Myocyte (in vitro differentiated cells): Measurements from ENCODE around the gene TCAF1. TPM values are rescaled to one million over a fixed set of nuclear protein-coding genes. Genes with fewer than 3 reads are reported as not detected.

Source experiments
- DNase-seq: peaks from one replicate; pipeline ENCODE4 v3.0.0-alpha.2; 2012; ENCODE audit warnings: low read depth
- polyA plus RNA-seq: library from polyadenylated mRNA; unstranded; fragments of >200 nt; gene quantifications from one replicate; pipeline ENCODE4 v1.2.1, GENCODE V29; 2012; ENCODE audit warnings: missing spikeins
- total RNA-seq: library from RNA; depleted of rRNA; stranded (reverse); fragments of >200 nt; gene quantifications from 2 replicates; pipeline ENCODE4 v1.2.3, GENCODE V29; 2014

Gene TCAF1, protein sequence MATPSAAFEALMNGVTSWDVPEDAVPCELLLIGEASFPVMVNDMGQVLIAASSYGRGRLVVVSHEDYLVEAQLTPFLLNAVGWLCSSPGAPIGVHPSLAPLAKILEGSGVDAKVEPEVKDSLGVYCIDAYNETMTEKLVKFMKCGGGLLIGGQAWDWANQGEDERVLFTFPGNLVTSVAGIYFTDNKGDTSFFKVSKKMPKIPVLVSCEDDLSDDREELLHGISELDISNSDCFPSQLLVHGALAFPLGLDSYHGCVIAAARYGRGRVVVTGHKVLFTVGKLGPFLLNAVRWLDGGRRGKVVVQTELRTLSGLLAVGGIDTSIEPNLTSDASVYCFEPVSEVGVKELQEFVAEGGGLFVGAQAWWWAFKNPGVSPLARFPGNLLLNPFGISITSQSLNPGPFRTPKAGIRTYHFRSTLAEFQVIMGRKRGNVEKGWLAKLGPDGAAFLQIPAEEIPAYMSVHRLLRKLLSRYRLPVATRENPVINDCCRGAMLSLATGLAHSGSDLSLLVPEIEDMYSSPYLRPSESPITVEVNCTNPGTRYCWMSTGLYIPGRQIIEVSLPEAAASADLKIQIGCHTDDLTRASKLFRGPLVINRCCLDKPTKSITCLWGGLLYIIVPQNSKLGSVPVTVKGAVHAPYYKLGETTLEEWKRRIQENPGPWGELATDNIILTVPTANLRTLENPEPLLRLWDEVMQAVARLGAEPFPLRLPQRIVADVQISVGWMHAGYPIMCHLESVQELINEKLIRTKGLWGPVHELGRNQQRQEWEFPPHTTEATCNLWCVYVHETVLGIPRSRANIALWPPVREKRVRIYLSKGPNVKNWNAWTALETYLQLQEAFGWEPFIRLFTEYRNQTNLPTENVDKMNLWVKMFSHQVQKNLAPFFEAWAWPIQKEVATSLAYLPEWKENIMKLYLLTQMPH
- total RNA-seq = 96.8 and 109 TPM in 2 replicates
- 83.5 TPM for polyA plus RNA-seq

DNA sequence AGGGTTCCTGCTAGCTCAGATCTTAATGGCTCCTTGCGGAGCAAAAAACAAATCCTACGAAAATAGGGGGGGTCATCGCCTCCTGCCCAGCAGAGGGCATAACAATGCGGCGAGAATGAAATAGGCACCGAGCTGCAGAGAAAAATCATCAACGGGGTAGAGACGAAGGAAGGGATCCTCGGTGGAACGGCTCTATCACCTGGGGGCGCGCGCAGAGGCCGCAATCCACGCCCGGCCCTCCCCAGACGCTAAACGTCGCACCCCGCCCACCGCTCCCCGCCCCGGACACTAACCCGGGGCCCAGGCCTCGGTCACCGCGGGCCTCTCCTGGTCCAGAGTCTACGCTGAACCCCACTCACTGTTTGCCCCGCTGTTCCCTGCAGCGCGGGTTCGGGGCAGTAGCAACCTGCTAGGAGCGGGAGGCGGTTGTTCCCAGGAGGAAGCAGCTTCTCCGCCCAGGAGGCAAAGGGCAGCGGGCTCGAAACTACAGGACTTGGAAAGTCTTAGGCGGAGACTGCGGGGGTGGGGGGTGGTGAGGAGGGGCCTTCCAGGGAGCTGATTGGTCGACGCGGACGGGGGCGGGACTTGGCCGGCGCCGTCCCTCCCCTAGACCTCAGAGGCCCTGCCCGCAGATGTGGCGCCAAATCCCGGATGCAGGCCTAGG lies at the start of gene TCAF1:
Gene TCAF1, minus strand, starts transcription at position 509 of the 664 bp plus-strand sequence. CDS start 25,568 bp downstream, outside the sequence.
- DNase-seq = peak; percentile 97

DNA sequence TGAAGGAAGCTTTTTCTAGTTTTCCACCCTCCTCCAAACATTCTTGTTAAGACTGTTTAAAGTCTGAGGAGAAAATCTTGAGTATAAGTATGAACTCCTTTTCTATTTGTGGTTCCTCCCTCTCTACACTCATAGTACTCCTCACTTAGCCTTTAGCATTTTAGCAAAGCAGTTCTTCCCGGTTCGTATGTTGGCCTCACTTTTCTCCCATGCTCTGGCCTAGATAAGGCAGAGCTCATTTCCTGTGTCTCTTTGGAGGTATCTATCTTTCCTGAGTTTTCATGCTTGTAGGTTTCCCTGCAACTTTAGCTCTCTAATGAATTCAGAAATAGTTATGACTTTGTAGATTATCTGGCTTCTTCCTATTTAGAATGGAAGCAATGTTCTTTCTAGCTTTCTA lies 46.8 kb upstream of the TCAF1 start:
- no peak for DNase-seq

DNA sequence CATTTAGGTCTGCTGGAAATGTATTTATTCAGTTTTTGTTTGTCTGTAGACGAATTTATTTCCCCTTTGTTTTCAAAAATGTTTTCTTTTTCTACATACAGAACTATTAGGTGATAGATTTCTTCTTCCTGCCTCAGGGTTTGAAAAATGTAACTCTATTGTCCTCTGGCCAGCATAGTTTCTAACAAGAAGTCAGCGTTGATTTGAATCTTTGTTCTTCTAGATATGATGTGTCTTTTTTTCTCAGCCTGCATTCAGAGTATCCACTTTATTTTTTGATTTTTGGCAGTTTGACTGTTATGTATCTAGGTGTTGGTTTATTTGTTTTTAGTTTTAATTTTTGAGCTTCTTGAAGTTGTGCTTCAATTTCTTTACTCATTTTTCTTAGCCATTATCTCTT lies 45.1 kb upstream of the TCAF1 start:
- no peak for DNase-seq

DNA sequence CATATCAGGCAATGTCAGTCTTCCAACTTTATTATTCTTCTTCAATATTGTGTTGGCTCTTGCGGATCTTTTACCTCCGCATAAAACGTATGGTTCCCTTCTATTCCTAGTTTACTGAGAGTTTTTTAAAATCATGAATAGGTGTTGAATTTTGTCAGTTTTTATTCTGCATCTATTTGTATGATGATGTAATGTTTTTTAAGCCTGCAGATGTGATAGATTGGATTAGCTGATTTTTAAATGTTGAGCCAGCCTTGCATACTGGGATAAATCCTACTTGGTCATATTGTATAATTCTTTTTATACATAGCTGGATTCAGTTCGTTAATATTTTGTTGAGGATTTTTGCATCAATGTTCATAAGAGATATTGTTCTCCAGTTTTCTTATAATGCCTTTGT lies 43.4 kb upstream of the TCAF1 start:
- no peak for DNase-seq

DNA sequence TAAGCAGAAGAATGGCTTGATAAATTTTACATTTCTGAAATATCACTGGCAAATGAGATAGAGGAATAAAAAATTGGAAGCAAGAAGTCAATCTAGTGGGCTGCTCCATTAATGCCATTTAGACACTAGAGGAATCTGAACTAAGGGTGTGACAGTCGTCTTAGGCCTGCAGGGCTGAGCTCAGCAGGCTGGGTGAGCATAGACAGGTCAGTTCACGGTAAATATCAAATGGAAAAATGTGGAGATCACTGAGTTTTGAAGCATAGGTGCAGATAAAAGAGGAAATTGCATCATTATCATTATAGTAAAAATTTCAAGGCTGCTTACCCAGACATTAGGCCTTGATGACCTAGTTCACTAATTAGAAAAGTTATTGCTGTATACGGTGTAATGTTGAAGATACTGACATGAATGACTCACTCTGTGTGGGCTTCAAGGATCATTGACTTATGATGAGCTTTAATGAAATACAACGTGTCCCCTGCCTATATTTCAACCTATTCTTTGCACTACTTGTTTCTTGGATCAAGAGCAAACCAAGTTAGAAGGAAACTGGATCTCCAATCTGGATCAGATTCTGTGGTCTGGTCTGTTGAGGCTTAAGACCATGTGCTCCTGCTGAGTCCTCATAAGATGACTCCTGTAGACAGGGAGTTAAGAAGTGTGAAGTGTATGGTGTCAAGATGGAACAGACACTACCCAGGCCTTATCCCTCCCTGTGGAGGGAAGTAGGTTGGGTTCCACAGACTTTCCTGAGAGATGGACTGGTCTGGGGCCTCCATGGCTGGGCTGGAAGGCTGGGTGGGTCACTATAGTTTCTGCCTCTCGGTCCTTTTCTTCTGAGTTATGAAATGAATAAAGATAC lies 36.6 kb upstream of the TCAF1 start:
- no peak for DNase-seq

DNA sequence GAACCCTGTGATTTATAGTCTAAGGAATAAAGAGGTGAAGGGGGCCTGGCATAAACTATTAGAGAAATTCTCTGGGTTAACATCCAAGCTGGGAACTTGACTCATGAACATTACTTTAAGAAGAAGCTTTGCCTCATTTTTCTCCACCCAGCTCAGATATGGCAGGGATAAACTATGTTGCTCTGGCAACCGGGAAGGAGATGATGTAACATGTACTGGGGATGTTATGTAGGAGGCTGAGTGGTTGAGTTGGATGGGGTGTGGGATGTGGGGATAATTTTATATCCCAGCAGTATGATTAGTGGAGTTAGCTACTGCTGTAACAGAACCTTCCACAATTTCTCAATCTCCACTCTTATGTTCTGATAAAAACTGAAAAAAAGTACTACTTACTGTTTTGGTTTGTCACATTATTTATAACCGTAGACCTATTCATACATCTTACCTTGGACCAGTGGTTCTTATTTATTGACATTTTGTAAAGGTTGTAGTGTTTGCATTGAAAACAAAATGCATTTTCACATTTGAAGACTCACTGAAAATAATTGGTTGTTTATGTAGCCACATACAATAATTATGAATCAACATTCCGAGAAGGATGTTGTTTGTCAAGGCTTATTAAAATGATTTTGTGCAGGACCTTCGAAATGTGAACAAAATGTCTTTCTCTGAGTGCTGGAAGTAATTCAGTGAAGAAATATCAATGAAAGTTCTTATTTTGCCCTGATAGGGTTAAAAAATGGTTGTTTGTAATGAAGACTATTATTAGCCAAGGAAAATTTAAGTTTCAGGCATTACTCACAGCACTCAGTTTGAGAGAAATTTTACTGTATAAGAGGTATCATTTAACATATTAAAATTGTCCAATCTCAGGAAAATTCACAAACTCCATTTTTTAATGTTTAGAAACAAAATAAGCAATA lies 34.4 kb upstream of the TCAF1 start:
- DNase-seq = peak; percentile 64

DNA sequence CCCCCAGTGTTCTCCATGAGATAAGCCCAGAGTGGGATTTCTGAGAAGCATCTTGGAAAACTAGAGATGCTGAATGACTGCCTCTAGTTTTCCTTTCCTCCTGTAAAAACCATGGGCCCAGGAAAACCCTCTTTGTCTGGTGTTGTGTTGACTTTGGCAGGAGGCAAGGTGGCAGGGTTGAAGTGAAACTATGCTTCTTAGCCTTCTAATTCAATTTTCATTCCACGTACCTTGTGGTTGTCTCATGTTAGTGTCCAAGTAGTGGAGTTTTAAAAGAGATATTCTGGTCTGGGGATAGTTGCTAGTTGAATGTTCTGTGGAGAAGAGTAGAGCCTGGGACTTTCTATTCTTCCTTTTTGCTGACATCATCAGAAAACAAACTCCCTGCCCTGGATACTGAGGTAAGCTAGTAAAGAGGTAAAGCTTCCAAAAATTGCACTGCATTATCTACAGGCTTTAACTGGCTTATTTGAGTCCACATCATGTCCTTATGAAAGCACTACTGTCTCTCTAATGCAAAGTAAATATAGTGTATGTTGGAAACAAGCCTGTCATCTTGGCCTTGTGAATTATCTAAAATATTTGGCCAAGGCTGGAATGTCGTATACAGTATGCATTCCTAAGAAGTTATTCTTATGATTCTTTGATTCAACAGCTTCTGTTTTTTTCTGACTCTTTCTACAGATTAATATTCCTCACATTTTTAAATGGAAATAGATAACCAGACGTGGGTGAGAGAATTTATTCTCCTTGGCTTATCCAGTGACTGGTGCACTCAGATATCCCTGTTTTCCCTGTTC lies 32.8 kb upstream of the TCAF1 start, which contains the start of gene OR2F2:
Gene OR2F2, plus strand, starts transcription at position 708 of the 800 bp plus-strand sequence. Its CDS starts 0 bp downstream, at position 708.
- no peak for DNase-seq

DNA sequence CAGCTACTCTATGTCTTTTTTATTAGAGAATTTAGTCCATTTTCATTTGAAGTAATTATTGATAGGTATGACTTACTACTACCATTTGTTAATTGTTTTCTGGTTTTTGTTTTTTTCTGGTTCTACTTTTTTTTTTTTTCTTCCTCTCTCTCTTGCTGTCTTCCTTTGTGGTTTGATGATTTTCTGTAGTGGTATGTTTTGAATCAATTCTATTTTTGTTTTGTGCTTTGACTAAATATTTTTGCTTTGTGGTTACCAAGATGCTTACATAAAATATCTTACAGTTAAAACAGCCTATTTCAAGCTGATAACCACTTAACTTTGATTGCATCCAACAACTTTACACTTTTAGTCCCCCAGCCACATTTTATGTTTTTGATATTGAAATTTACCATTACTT lies 29.8 kb upstream of the TCAF1 start:
- DNase-seq = peak; percentile 46

DNA sequence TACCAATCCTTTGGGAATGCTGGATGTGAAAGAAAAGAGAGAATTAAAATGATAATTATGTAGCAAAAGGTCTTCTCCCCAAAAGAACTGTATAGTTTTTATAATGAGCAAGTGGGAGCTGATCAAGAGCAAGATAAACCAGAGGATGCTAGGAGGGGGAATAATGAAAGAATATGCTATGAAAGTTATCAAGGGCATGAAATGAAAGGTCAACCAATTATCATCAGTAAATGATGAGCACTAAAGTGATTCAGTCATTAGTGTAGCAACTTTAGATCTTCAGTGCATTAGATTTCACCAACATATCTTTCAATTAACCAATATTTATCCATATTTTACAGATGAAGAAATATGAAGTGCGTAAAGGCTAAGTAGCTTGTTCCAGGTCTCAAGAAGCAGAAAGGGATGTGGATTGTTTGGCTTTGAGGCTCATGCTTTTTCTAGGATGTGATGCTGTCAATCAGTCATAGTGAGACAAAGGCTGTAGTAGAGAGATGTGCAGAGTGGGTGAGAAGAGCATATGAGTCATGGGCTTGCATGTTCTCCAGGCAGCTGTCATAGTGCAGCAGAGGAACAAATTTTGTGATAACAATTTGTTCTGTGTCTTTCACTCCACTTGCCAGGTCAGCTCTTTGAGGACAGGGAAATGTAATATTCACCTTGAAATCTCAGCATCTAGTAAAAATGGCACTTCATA lies 27.4 kb upstream of the TCAF1 start:
- DNase-seq = peak; percentile 87

DNA sequence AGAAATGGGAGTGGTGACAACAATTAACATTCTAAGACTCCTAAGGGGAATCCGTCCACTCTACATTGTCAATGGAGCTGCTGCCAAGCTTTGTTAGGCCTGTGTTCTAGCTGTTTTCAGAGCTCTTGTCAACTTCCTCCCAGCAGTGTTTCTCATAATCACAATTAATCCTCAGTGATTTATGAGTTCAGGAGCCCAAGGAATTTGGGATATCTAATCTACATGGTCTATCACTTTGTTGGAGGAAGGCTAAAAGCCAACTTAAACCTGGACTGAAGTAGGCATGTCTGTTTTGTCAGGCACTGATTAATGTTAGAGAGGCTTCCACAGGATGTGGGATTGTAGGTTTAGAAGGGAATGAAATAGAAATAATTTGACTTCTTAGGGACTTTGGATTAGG lies 22.9 kb upstream of the TCAF1 start:
- no peak for DNase-seq

DNA sequence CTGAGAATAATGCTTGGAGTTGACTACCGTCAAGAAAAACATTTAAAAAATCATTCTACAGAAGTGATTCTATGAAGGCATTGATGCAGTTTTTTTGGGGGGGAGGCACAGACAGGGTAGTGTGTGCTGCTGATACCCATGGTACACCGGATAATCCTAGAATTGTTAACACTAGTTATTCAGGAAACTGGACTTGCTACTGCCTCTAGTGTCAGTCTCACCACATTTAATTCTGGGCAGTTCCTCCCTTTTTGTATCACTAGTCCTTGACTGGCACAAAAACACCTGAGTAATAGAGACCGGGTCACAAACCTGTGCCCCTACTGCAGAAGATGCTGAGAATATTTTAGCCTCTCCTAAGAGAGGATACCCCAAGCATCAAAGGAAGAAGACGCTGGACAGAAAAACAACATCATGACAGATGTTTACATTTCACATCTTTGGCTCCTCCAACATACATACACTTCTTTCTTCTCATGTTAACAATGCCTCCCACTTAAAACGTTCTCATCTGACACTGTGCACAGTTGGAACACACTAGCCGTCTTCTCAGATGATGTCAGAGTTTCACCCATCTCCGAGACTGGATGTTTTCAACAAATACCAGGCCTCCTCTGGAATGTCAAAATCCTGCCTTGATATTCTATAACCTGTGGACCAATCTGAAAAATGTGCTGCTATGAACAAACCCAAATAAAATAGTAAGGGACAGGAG lies 13.1 kb upstream of the TCAF1 start:
- no peak for DNase-seq

DNA sequence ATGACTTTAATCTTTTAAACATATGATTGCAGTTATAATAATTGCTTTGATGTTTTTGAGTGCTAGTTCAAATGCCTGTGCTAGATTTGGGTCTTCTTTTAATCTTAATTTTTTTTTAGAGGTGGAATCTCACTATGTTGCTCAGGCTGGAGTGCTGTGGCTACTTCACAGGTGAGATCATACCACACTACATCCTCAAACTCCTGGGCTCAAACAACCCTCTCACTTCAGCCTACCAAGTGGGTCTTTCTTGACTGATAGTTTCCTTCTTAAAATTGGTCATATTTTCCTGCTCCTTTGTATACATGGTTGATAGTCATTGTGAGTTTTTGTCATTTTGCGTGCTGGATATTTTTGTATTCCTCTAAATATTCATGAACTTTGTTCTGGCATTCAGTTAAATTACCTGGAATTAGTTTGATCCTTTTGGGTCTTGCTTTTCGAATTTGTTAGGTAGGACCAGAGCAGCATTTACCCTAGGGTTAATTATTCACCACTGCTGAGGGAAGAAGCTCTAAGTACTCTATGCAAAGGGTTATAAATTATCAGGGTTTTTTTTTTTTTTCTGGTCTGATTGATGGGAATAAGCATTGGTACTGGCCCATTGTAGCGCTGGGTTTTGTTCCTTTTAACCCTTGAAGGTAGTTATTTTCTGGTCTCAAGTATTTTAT lies 12.1 kb upstream of the TCAF1 start:
- DNase-seq = no peak

DNA sequence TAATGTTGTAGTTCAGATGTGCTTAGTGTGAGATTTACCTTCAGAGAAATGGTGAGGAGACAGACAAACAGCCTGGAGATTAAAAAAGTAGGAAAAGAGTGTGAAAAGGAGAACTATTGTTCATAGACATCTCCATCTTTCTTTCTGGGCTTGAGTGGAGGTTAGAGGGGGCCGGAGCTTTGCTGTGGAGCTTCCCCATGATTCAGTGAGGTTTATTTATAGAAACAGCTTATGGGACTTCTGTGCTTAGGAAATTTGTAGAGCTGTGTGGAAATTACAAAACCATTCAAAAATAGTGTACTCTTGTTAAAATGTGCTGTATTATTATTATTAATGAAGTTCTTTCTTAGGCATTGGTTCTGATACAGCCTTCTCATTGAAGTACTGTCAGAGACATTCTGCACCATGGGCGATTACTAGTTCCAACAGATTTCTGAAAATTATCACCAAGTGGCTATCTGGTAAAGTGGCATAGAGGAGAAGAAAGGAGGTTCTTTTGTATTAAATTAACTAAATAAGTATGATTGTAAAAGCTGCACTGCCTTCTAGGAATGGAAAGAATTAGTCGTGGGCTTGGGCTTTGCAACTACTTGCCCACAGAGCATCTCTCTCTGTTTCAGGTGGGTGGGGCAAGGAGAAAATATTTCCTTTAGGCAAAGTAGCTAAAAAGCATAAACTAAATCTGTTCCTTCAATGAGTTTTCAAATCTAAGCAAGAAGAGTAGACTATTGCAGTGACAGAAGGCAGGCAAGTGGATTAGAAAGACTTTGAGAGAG lies 8.7 kb upstream of the TCAF1 start:
- no peak for DNase-seq

DNA sequence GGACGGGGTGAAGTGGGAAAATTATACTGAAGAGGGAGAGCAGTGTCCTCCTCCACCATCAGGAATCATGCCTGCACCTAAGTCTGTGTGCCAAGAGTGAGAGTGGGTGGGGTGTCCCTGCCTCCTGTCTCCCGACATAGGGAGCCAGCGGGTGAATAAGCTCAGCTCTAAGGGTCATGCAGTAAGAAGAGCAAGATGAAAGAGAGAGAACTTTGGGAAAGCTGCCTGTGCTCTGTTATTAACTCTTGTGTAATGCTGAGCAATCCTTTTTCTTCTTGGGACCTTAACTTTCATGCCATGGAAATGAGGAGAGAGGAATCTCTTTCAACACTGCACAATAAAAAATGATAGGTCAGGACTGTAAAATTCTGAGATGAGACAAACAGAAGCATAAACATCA lies 7.9 kb upstream of the TCAF1 start:
- DNase-seq = no peak

DNA sequence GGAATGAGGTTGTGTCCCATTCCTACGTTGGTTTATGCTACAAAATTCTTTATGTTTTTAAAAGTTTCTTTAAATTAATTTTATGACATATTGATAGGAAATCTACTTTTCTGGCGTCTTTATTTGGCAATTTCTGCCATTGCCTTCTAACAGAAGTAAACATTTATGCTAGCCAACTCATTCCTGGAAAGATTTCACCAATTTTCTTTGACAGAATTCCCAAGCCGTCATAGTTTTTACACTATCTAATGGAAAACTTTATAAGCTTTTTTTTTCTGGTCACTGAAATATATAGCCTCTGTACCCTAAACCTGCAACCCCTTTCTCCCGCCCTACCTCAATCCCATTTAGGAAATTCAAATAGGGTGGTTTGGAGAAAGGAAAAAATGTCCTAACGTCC lies 6.1 kb upstream of the TCAF1 start:
- DNase-seq = no peak

DNA sequence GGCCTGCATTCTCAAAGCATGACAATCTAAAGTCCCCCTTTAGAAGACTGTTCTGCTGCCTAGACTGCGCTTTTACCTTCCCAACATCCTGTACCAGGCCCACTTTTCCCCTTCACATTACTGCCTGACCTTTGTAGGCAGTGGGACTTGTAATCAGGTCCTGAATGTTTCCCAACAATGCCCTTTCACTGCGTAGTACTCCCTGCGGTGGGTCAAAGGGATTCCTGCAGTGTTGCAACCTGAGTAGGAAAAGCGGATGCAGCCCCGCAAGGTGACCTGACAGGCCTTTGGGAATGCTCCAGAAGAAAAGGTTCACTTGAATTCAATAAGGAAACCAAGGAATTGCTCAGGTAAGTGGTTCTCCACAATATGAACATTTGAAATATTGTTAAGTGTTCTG lies 4.9 kb upstream of the TCAF1 start:
- no peak for DNase-seq
